Neuronal stem cell (in vitro differentiated cells): ENCODE results near the gene MACROD2.

Experiments used
- DNase-seq: peaks from one replicate; pipeline ENCODE4 v3.0.0-alpha.2; 2013; ENCODE audit warnings: low spot score
- H2AFZ ChIP-seq: one replicate; pipeline ENCODE4 v1.6.1; 2013; ENCODE audit warnings: mild to moderate bottlenecking, low read length, inconsistent platforms
- H2AK5ac ChIP-seq: 2 replicates; pipeline ENCODE4 v1.6.1; 2013; ENCODE audit warnings: low read depth, mild to moderate bottlenecking, inconsistent platforms, low read length, moderate library complexity, mixed read lengths
- H2BK120ac ChIP-seq: 2 replicates; pipeline ENCODE4 v1.6.1; 2013; ENCODE audit warnings: low read depth, mild to moderate bottlenecking, inconsistent platforms, low read length, moderate library complexity, mixed read lengths
- H2BK12ac ChIP-seq: one replicate; pipeline ENCODE4 v1.6.1; 2013; ENCODE audit warnings: low read length, inconsistent platforms
- H2BK15ac ChIP-seq: 2 replicates; pipeline ENCODE4 v1.6.1; 2013; ENCODE audit warnings: mild to moderate bottlenecking, low read length, inconsistent platforms, mixed read lengths
- H2BK5ac ChIP-seq: one replicate; pipeline ENCODE4 v1.6.1; 2013; ENCODE audit warnings: inconsistent platforms, mild to moderate bottlenecking, low read length, moderate library complexity
- H3K14ac ChIP-seq: one replicate; pipeline ENCODE4 v1.6.1; 2013; ENCODE audit warnings: low read length, inconsistent platforms
- H3K18ac ChIP-seq: 2 replicates; pipeline ENCODE4 v1.6.1; 2013; ENCODE audit warnings: low read length, inconsistent platforms
- H3K23ac ChIP-seq: 2 replicates; pipeline ENCODE4 v1.6.1; 2013; ENCODE audit warnings: low read depth, mild to moderate bottlenecking, mixed read lengths, low read length, inconsistent platforms; ENCODE audit not compliant: poor library complexity
- H3K27ac ChIP-seq: replicated peaks from 3 replicates; pipeline ENCODE4 v1.5.1; 2013; ENCODE audit warnings: low read length, inconsistent platforms
- H3K27me3 ChIP-seq, 3 experiments: 2 replicates each; pipeline ENCODE4 v1.6.1; 2013; ENCODE audit warnings: low read length in 3 of 3, mild to moderate bottlenecking in 2 of 3, inconsistent platforms in 1 of 3, low read depth in 1 of 3, mixed read lengths in 1 of 3, moderate library complexity in 1 of 3; ENCODE audit not compliant: control insufficient read depth in 3 of 3, insufficient read depth in 3 of 3
- H3K36me3 ChIP-seq, 2 donors: replicated peaks in 1 of 2; 2 replicates each; pipeline ENCODE4 v1.6.1; 2013; ENCODE audit warnings: low read length in 2 of 2; ENCODE audit not compliant: control insufficient read depth in 2 of 2, insufficient read depth in 2 of 2
- H3K4ac ChIP-seq: 2 replicates; pipeline ENCODE4 v1.6.1; 2013; ENCODE audit warnings: inconsistent platforms, mild to moderate bottlenecking, low read length, moderate library complexity
- H3K4me1 ChIP-seq, 2 donors: 1 replicate in 1 of 2; 2 replicates in 1 of 2; pipeline ENCODE4 v1.6.1; 2013; ENCODE audit warnings: low read length in 2 of 2, low read depth in 1 of 2; ENCODE audit not compliant: control insufficient read depth in 2 of 2, insufficient read depth in 1 of 2
- H3K4me2 ChIP-seq: one replicate; pipeline ENCODE4 v1.6.1; 2013; ENCODE audit warnings: mild to moderate bottlenecking, low read length, inconsistent platforms; ENCODE audit not compliant: insufficient read depth, poor library complexity, severe bottlenecking
- H3K4me3 ChIP-seq, 2 donors: 2 replicates each; pipeline ENCODE4 v1.5.1; 2013; ENCODE audit warnings: low read length in 2 of 2, mild to moderate bottlenecking in 2 of 2, inconsistent platforms in 1 of 2, moderate library complexity in 1 of 2
- H3K79me1 ChIP-seq: one replicate; pipeline ENCODE4 v1.6.1; 2013; ENCODE audit warnings: low read depth, mild to moderate bottlenecking, inconsistent platforms, low read length, moderate library complexity
- H3K9ac ChIP-seq: one replicate; pipeline ENCODE4 v1.6.1; 2013; ENCODE audit warnings: mild to moderate bottlenecking, low read depth, low read length, inconsistent platforms; ENCODE audit not compliant: poor library complexity
- H3K9me3 ChIP-seq, 2 donors: replicated peaks in 1 of 2; 2 replicates each; pipeline versions ENCODE3 to v1.6.1; 2013; ENCODE audit warnings: low read length in 2 of 2, mild to moderate bottlenecking in 2 of 2, inconsistent platforms in 1 of 2, low read depth in 1 of 2, mixed read lengths in 1 of 2, moderate library complexity in 1 of 2; ENCODE audit not compliant: control insufficient read depth in 2 of 2, insufficient read depth in 1 of 2
- H4K8ac ChIP-seq: one replicate; pipeline ENCODE4 v1.6.1; 2013; ENCODE audit warnings: low read depth, mild to moderate bottlenecking, inconsistent platforms, low read length, moderate library complexity
- H4K91ac ChIP-seq: one replicate; pipeline ENCODE4 v1.6.1; 2013; ENCODE audit warnings: low read length, low read depth, mild to moderate bottlenecking, inconsistent platforms; ENCODE audit not compliant: poor library complexity
- WGBS, 2 donors: extraction: QIAGEN DNeasy Blood & Tissue Kit; methylation state at CpG; one replicate each; pipeline ENCODE4 v1.1.7; 2013; ENCODE audit warnings: missing lambda C conversion rate in 2 of 2, mixed read lengths in 1 of 2; ENCODE audit not compliant: insufficient read length in 2 of 2, insufficient replicate concordance in 1 of 2; ENCODE audit errors: extremely low coverage in 2 of 2; 5-methylcytosine and 5-hydroxymethylcytosine counted together

MACROD2 gene

GRCh38 chr20:15200147-15200565 lies 1204.8 kb downstream of the MACROD2 start:
- no peak overlapping the region for H2AFZ ChIP-seq
- H2BK12ac ChIP-seq = no peak overlapping the region
- no peaks in the 10 kb centered on the region for H3K27me3 ChIP-seq
- no peak overlapping the region for H3K27ac ChIP-seq
- H3K36me3 ChIP-seq = no peaks in the 10 kb centered on the region
- WGBS, 2 donors = no CpG with 5 or more reads among the region's 1 CpG
- H2BK5ac ChIP-seq = no peak overlapping the region
- H2BK15ac ChIP-seq = no peak overlapping the region
- peaks cover 2 to 3% of the 10 kb centered on the region in 2 donors for H3K9me3 ChIP-seq
- no peak for DNase-seq
- no peak overlapping the region for H3K9ac ChIP-seq
- H3K4me1 ChIP-seq = no peaks in the 10 kb centered on the region
- no peak overlapping the region for H3K4me2 ChIP-seq
- H3K23ac ChIP-seq = no peak overlapping the region
- H3K4ac ChIP-seq = no peak overlapping the region
- no peak overlapping the region for H4K91ac ChIP-seq
- H4K8ac ChIP-seq = no peak overlapping the region
- H3K14ac ChIP-seq = no peak overlapping the region
- H2AK5ac ChIP-seq = no peak overlapping the region
- no peak overlapping the region for H3K4me3 ChIP-seq
- H3K79me1 ChIP-seq = no peaks in the 10 kb centered on the region
- no peak overlapping the region for H3K18ac ChIP-seq
- no peak overlapping the region for H2BK120ac ChIP-seq

DNA sequence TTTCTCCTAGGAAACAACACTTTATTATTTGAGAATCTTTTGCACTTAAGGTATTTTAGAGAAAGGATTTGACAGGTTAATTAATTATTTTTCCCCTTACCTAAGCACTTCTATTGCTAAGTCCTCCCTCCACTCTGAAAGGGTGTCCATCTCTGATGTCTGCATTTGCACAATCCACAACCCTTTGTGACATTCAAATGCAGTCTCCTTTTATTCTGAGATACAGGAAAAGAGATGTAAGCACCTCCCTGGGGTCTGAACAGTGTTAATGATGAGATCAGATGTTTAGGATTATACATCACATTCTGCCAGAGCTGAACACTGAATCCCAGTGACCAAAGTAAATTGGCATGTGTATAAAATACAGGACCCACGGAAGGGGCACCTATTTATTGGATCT lies 1206.3 kb downstream of the MACROD2 start:
- Histone ChIP-seq H2AK5ac (no peak overlapping the region), H3K4ac (no peak overlapping the region), H3K23ac (no peak overlapping the region), H3K4me3 (no peak overlapping the region), H2BK120ac (no peak overlapping the region), H3K79me1 (no peaks in the 10 kb centered on the region), H4K8ac (no peak overlapping the region), H3K9me3 (peaks cover 1 to 3% of the 10 kb centered on the region in 2 donors), H3K4me2 (no peak overlapping the region), H2BK5ac (no peak overlapping the region), H2BK12ac (no peak overlapping the region), H3K27ac (no peak overlapping the region), H3K14ac (no peak overlapping the region), H3K9ac (no peak overlapping the region), H3K36me3 (no peaks in the 10 kb centered on the region), H4K91ac (no peak overlapping the region), H3K27me3 (no peaks in the 10 kb centered on the region), H2BK15ac (no peak overlapping the region), H3K18ac (no peak overlapping the region), H3K4me1 (no peaks in the 10 kb centered on the region), H2AFZ (no peak overlapping the region)
- DNase-seq = no peak
- WGBS, 2 donors = no CpG with 5 or more reads among the region's 1 CpG

DNA sequence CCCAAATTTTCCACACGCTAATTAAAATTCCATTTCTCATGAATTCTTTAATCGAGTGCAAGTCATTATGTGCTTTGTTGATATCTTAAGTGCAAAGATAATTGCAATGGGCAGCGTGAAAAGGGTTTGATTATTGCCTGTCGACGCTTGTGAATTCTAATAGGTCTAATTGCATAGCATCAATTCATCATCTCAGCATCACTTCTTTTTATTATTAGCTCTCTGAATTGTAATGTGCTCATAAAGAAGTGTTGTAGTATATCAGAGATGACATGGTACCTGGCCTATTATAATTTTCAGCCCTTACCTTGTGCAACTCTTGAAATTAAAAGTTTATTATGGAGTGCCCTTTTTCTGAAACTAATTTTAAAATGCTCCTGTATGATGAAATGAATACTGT lies 1208.9 kb downstream of the MACROD2 start:
- H3K18ac ChIP-seq = no peak overlapping the region
- no peak overlapping the region for H3K4ac ChIP-seq
- no peak overlapping the region for H4K8ac ChIP-seq
- H2BK120ac ChIP-seq = no peak overlapping the region
- no peak overlapping the region for H3K14ac ChIP-seq
- no peak overlapping the region for H3K9ac ChIP-seq
- DNase-seq = no peak
- peaks cover 0 to 7% of the 10 kb centered on the region in 2 donors for H3K9me3 ChIP-seq
- H2BK15ac ChIP-seq = no peak overlapping the region
- no peak overlapping the region for H2AFZ ChIP-seq
- H3K23ac ChIP-seq = no peak overlapping the region
- no peak overlapping the region for H2BK12ac ChIP-seq
- no peaks in the 10 kb centered on the region for H3K79me1 ChIP-seq
- no peak overlapping the region for H3K4me2 ChIP-seq
- H2AK5ac ChIP-seq = no peak overlapping the region
- no peaks in the 10 kb centered on the region for H3K27me3 ChIP-seq
- no peaks in the 10 kb centered on the region for H3K36me3 ChIP-seq
- H3K4me3 ChIP-seq = no peak overlapping the region
- no peak overlapping the region for H3K27ac ChIP-seq
- H4K91ac ChIP-seq = no peak overlapping the region
- no peaks in the 10 kb centered on the region for H3K4me1 ChIP-seq
- no peak overlapping the region for H2BK5ac ChIP-seq
- no CpG with 5 or more reads among the region's 5 CpGs for WGBS, 2 donors

- no peak for DNase-seq
- Histone ChIP-seq H2AK5ac (no peak overlapping the region), H3K79me1 (no peaks in the 10 kb centered on the region), H3K14ac (no peak overlapping the region), H3K4me3 (no peak overlapping the region), H3K9me3 (peaks cover 0 to 7% of the 10 kb centered on the region in 2 donors), H3K4me1 (no peaks in the 10 kb centered on the region), H3K18ac (no peak overlapping the region), H3K9ac (no peak overlapping the region), H2AFZ (no peak overlapping the region), H3K4ac (no peak overlapping the region), H2BK12ac (no peak overlapping the region), H3K23ac (no peak overlapping the region), H2BK120ac (no peak overlapping the region), H3K36me3 (no peaks in the 10 kb centered on the region), H3K27me3 (no peaks in the 10 kb centered on the region), H4K8ac (no peak overlapping the region), H3K4me2 (no peak overlapping the region), H4K91ac (no peak overlapping the region), H3K27ac (no peak overlapping the region), H2BK5ac (no peak overlapping the region), H2BK15ac (no peak overlapping the region)
- no CpG with 5 or more reads among the region's 2 CpGs for WGBS, 2 donors
Observed at GRCh38 chr20:15205028-15205427, 1209.7 kb downstream of the MACROD2 start.
